Superior temporal gyrus (tissue), 1 donor: ENCODE measurements around the gene KRT222.
A peak's percentile ranks its signal among the peaks of the same experiment; 100 is the strongest.

Source experiments
- DNase-seq: peaks from one replicate; pipeline ENCODE4 v3.0.0-alpha.2; 2016; ENCODE audit errors: extremely low spot score

KRT222 gene

GRCh38 chr17:40664582-40665333 is at the start of gene KRT222:
Gene KRT222 (minus strand): TSS chr17:40665177. CDS start chr17:40665099, 78 bp downstream.
- peak; percentile 48 for DNase-seq

- DNase-seq, result no peak
Observed at GRCh38 chr17:40714473-40714872, 49.5 kb upstream of the KRT222 start.

- no peak for DNase-seq
Observed at GRCh38 chr17:40707745-40708144, 42.8 kb upstream of the KRT222 start.

GRCh38 chr17:40705584-40705983 is 40.6 kb upstream of the KRT222 start:
- no peak for DNase-seq

GRCh38 chr17:40703652-40704051 is 38.7 kb upstream of the KRT222 start, which contains the start of gene KRT24:
Gene KRT24 (minus strand): TSS chr17:40703752. CDS start chr17:40703693, 59 bp downstream.
- no peak for DNase-seq

- DNase-seq, result no peak
Observed at GRCh38 chr17:40702271-40702670, 37.3 kb upstream of the KRT222 start.

- DNase-seq, result no peak
Observed at GRCh38 chr17:40699853-40700252, 34.9 kb upstream of the KRT222 start.

- DNase-seq, result no peak
Observed at GRCh38 chr17:40699371-40699770, 34.4 kb upstream of the KRT222 start.

- no peak for DNase-seq
Observed at GRCh38 chr17:40697297-40697696, 32.3 kb upstream of the KRT222 start.

GRCh38 chr17:40696651-40697072 is 31.7 kb upstream of the KRT222 start:
- no peak for DNase-seq

GRCh38 chr17:40695874-40696472 is 31.0 kb upstream of the KRT222 start:
- DNase-seq, result no peak

- no peak for DNase-seq
Observed at GRCh38 chr17:40694584-40694983, 29.6 kb upstream of the KRT222 start.

- DNase-seq, result no peak
Observed at GRCh38 chr17:40687106-40687505, 22.1 kb upstream of the KRT222 start.

GRCh38 chr17:40686192-40686591 is 21.2 kb upstream of the KRT222 start:
- no peak for DNase-seq

GRCh38 chr17:40680998-40681397 is 16.0 kb upstream of the KRT222 start:
- DNase-seq, result no peak

- DNase-seq, result no peak
Observed at GRCh38 chr17:40679523-40679907, 14.5 kb upstream of the KRT222 start.

- DNase-seq, result no peak
Observed at GRCh38 chr17:40678902-40679522, 14.0 kb upstream of the KRT222 start.

GRCh38 chr17:40675905-40676304 is 10.9 kb upstream of the KRT222 start:
- DNase-seq, result no peak

- DNase-seq, result no peak
Observed at GRCh38 chr17:40672654-40673053, 7.7 kb upstream of the KRT222 start.

- no peak for DNase-seq
Observed at GRCh38 chr17:40671282-40671681, 6.3 kb upstream of the KRT222 start.

GRCh38 chr17:40666331-40666730 is 1.4 kb upstream of the KRT222 start:
- DNase-seq, result no peak

- no peak for DNase-seq
Observed at GRCh38 chr17:40663252-40663651, 1.7 kb downstream of the KRT222 start.

GRCh38 chr17:40659911-40660310 is 5.1 kb downstream of the KRT222 start:
- DNase-seq, result no peak
